GM12878 (cell line): ENCODE results near the gene OR9Q1.

Experiments used
- BRCA1 ChIP-seq: IDR thresholded peaks from 2 replicates; pipeline ENCODE4 v1.6.1; 2011; ENCODE audit warnings: low read depth, low read length, improper control_type of control experiment
- CHD2 ChIP-seq: IDR thresholded peaks from 2 replicates; pipeline ENCODE4 v1.6.1; 2011; ENCODE audit warnings: low read depth, low read length, improper control_type of control experiment, borderline replicate concordance
- CTCF ChIP-seq, 3 experiments: IDR thresholded peaks in 2 of 3; conservative IDR thresholded peaks in 1 of 3; 2 replicates each; pipeline ENCODE4 v1.5.1; 2011; ENCODE audit warnings: low read depth in 3 of 3, low read length in 3 of 3, mild to moderate bottlenecking in 3 of 3, control low read depth in 2 of 3, moderate library complexity in 2 of 3, inconsistent platforms in 1 of 3, mixed read lengths in 1 of 3; ENCODE audit not compliant: control insufficient read depth in 2 of 3, insufficient read depth in 1 of 3; ENCODE audit errors: extremely low read depth in 1 of 3
- EZH2 ChIP-seq: IDR thresholded peaks from 2 replicates; pipeline ENCODE4 v1.6.1; 2012; ENCODE audit warnings: low read depth, mild to moderate bottlenecking, control low read depth, inconsistent platforms, low read length, borderline replicate concordance; ENCODE audit not compliant: control insufficient read depth
- IRF4 ChIP-seq: IDR thresholded peaks from 2 replicates; pipeline ENCODE4 v1.6.1; 2011; ENCODE audit warnings: low read depth, low read length
- MAX ChIP-seq: IDR thresholded peaks from 2 replicates; pipeline ENCODE4 v1.6.1; 2012; ENCODE audit warnings: low read depth, low read length, improper control_type of control experiment
- MXI1 ChIP-seq: fragments of 150-350 bp; IDR thresholded peaks from 2 replicates; pipeline ENCODE4 v1.6.1; 2011; ENCODE audit warnings: low read depth, mild to moderate bottlenecking, inconsistent platforms, low read length, improper control_type of control experiment
- MYC ChIP-seq: IDR thresholded peaks from 2 replicates; pipeline ENCODE4 v1.6.1; 2011; ENCODE audit warnings: mild to moderate bottlenecking, low read length, moderate library complexity, inconsistent platforms; ENCODE audit not compliant: insufficient read depth, insufficient replicate concordance, insufficient read length, severe bottlenecking
- POLR2A ChIP-seq: IDR thresholded peaks from 2 replicates; pipeline ENCODE4 v1.6.1; 2011; ENCODE audit warnings: low read depth, mild to moderate bottlenecking, low read length
- SIN3A ChIP-seq: IDR thresholded peaks from 2 replicates; pipeline ENCODE4 v1.6.1; 2012; ENCODE audit warnings: low read depth, low read length, improper control_type of control experiment
- SIX5 ChIP-seq: IDR thresholded peaks from 2 replicates; pipeline ENCODE4 v1.6.1; 2011; ENCODE audit warnings: mild to moderate bottlenecking, low read depth, low read length, moderate library complexity; ENCODE audit not compliant: severe bottlenecking
- SMC3 ChIP-seq: IDR thresholded peaks from 2 replicates; pipeline ENCODE4 v1.6.1; 2011; ENCODE audit warnings: low read length, improper control_type of control experiment, borderline replicate concordance
- TAF1 ChIP-seq: IDR thresholded peaks from 2 replicates; pipeline ENCODE4 v1.6.1; 2011; ENCODE audit warnings: mild to moderate bottlenecking, low read depth, low read length, borderline replicate concordance
- YY1 ChIP-seq: IDR thresholded peaks from 2 replicates; pipeline ENCODE4 v1.6.1; 2011; ENCODE audit warnings: low read depth, mild to moderate bottlenecking, low read length

- TF ChIP-seq EZH2 (no peak), POLR2A (no peak), MAX (no peak), CTCF (IDR thresholded peaks at IDR 0.05 in 2 of 3, conservative IDR thresholded peaks at IDR 0.05 in 1 of 3; ENCODE audit: control insufficient read depth in 2 of 3, extremely low read depth in 1 of 3, insufficient read depth in 1 of 3, low read depth in 3 of 3, low read length in 3 of 3) (no peak), SIN3A (no peak), MXI1 (no peak), BRCA1 (no peak), TAF1 (no peak), MYC (no peak), YY1 (no peak), CHD2 (no peak), SIX5 (no peak), IRF4 (no peak), SMC3 (no peak)
Measured at GRCh38 chr11:58193391-58193790, 169.7 kb downstream of the OR9Q1 start.
